ENCODE results near the gene SLC6A11. TPM values are rescaled to one million over a fixed set of nuclear protein-coding genes. Genes with fewer than 3 reads are reported as not detected.
A peak's percentile ranks its signal among the peaks of the same experiment; 100 is the strongest.

SLC6A11 gene
- polyA plus RNA-seq, 4 donors = 0.04 TPM; not detected in 3

DNA sequence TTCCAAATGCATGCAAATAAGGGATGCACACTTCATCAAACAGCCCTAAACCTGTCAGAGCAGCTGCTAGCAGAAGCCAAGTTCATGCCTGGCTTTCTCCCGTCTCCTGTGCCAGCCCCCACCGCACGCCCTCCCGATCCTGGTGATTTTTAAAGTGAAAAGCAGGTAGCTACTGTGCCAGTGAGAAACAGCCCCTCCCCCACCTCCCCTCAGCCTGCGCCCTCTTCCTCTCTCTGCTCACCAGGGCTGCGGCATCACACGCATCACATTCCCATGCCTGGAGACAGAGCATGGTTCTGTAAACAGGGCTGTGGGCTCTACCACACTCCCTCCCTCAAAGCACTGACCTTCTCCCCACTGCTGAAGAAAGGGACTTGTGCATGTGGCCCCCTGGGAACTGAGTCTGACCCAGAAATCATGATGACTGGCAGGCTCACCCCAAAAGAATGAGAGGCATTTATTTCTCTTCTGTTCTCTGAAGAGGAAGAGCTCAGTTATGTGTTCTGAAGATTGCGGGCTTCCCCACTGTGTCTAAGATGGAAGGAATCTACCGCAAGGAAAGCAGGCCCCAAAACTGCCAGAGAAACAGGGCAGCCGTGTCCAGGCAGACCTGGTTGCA, 162.0 kb downstream of the SLC6A11 start:
- FAIRE-seq = no peak
- Histone ChIP-seq H3K27ac (ENCODE audit: low read depth in 1 of 3, low read length in 2 of 3) (no peak overlapping the region), H3K9me3 (ENCODE audit: control insufficient read depth in 2 of 2, insufficient read depth in 1 of 2, low read depth in 1 of 2, low read length in 1 of 2) (no peaks in the 10 kb centered on the region), H3K36me3 (ENCODE audit: control insufficient read depth in 3 of 3, insufficient read depth in 2 of 3, low read depth in 1 of 3, low read length in 3 of 3) (no peaks in the 10 kb centered on the region), H3K4me1 (ENCODE audit: control insufficient read depth in 3 of 3, insufficient read depth in 2 of 3, low read depth in 1 of 3, low read length in 2 of 3) (no peaks in the 10 kb centered on the region), H3K4me3 (ENCODE audit: low read depth in 1 of 3, low read length in 3 of 3) (no peak overlapping the region), H3K27me3 (ENCODE audit: control insufficient read depth in 3 of 3, insufficient read depth in 3 of 3, low read length in 3 of 3) (peaks cover 0 to 5% (median 4%) of the 10 kb centered on the region in 3 donors)
- 42 to 85% (median 66%) methylated on average over 10 of the region's 10 CpGs for WGBS, 3 donors
- DNase-seq = no peak

DNA sequence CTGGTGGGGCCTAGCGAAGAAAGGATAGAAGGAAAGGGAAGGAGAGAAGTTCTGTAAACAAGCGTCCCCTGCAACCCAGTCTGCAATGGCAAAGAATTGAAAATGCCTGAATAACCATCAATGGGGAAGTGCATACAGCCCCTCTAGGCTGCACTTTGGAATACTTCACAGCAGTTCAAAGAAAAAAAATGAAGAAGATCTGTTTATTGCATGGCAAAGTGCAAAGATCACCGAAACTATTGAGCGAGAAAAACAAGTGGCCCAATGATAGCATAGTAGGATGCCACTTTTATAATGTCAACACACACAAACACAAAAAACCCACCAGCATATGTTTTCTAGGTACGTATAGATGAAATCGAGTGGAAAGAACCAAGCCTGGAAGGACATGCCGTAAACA, 162.9 kb downstream of the SLC6A11 start:
- no peaks in the 10 kb centered on the region for H3K36me3 ChIP-seq (ENCODE audit: control insufficient read depth in 3 of 3, insufficient read depth in 2 of 3, low read depth in 1 of 3, low read length in 3 of 3)
- no peaks in the 10 kb centered on the region for H3K9me3 ChIP-seq (ENCODE audit: control insufficient read depth in 2 of 2, insufficient read depth in 1 of 2, low read depth in 1 of 2, low read length in 1 of 2)
- no peak overlapping the region for H3K4me3 ChIP-seq (ENCODE audit: low read depth in 1 of 3, low read length in 3 of 3)
- WGBS, 3 donors = 62 to 86% (median 72%) methylated on average over 7 of the region's 7 CpGs
- peaks cover 0 to 4% (median 0%) of the 10 kb centered on the region in 3 donors for H3K27me3 ChIP-seq (ENCODE audit: control insufficient read depth in 3 of 3, insufficient read depth in 3 of 3, low read length in 3 of 3)
- FAIRE-seq = no peak
- H3K27ac ChIP-seq (ENCODE audit: low read depth in 1 of 3, low read length in 2 of 3) = no peak overlapping the region
- DNase-seq = no peak
- no peaks in the 10 kb centered on the region for H3K4me1 ChIP-seq (ENCODE audit: control insufficient read depth in 3 of 3, insufficient read depth in 2 of 3, low read depth in 1 of 3, low read length in 2 of 3)

DNA sequence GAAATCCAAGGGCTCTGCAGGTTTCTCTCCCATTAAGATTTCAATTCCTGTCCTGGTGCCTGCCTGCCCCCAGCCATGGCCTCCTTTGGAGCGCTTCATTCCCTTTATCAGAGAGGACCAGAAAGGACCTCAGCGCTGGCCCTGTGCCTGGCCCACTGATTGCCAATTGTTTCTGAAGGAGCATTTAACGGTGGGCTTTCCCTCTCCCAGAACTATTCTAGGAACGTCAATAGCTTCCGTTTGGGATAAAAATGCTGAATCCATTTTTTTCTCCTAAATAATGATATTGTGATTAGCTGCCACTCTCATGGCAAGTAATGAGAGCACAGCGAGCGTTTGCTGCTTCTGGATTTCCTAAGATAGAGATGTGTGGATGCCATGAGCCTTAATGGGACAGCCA, 164.3 kb downstream of the SLC6A11 start:
- 78 to 86% (median 84%) methylated on average over 7 of the region's 7 CpGs for WGBS, 3 donors
- no peaks in the 10 kb centered on the region for H3K36me3 ChIP-seq (ENCODE audit: control insufficient read depth in 3 of 3, insufficient read depth in 2 of 3, low read depth in 1 of 3, low read length in 3 of 3)
- H3K27ac ChIP-seq (ENCODE audit: low read depth in 1 of 3, low read length in 2 of 3) = no peak overlapping the region
- H3K27me3 ChIP-seq (ENCODE audit: control insufficient read depth in 3 of 3, insufficient read depth in 3 of 3, low read length in 3 of 3) = peaks cover 0 to 4% (median 0%) of the 10 kb centered on the region in 3 donors
- FAIRE-seq (no peak), DNase-seq (no peak)
- no peaks in the 10 kb centered on the region for H3K4me1 ChIP-seq (ENCODE audit: control insufficient read depth in 3 of 3, insufficient read depth in 2 of 3, low read depth in 1 of 3, low read length in 2 of 3)
- H3K4me3 ChIP-seq (ENCODE audit: low read depth in 1 of 3, low read length in 3 of 3) = no peak overlapping the region
- no peaks in the 10 kb centered on the region for H3K9me3 ChIP-seq (ENCODE audit: control insufficient read depth in 2 of 2, insufficient read depth in 1 of 2, low read depth in 1 of 2, low read length in 1 of 2)

DNA sequence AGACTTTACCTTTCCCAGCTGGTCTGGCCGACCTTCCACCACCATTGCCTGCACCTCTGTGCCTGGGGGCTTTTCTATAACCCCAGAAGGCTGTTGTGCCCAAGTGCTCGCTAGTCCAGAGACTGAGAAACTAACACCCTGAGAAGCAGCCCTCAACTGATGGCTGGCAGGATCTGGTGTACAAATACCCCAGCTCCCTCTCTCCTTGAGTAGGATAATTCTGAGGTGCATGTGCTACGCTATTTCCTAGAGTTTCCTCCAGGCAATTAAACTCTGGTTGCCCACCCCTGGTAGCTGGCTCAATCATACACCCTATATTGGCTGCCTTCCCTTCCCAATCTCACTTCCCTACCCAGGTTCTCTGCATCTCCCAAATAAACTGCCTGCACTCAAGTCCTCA, 165.0 kb downstream of the SLC6A11 start:
- H3K27me3 ChIP-seq (ENCODE audit: control insufficient read depth in 3 of 3, insufficient read depth in 3 of 3, low read length in 3 of 3) = peaks cover 0 to 4% (median 0%) of the 10 kb centered on the region in 3 donors
- DNase-seq = no peak
- H3K4me3 ChIP-seq (ENCODE audit: low read depth in 1 of 3, low read length in 3 of 3) = no peak overlapping the region
- 69 to 88% (median 88%) methylated on average over 3 of the region's 3 CpGs for WGBS, 3 donors
- no peaks in the 10 kb centered on the region for H3K9me3 ChIP-seq (ENCODE audit: control insufficient read depth in 2 of 2, insufficient read depth in 1 of 2, low read depth in 1 of 2, low read length in 1 of 2)
- H3K36me3 ChIP-seq (ENCODE audit: control insufficient read depth in 3 of 3, insufficient read depth in 2 of 3, low read depth in 1 of 3, low read length in 3 of 3) = no peaks in the 10 kb centered on the region
- no peak overlapping the region for H3K27ac ChIP-seq (ENCODE audit: low read depth in 1 of 3, low read length in 2 of 3)
- no peak for FAIRE-seq
- H3K4me1 ChIP-seq (ENCODE audit: control insufficient read depth in 3 of 3, insufficient read depth in 2 of 3, low read depth in 1 of 3, low read length in 2 of 3) = no peaks in the 10 kb centered on the region

DNA sequence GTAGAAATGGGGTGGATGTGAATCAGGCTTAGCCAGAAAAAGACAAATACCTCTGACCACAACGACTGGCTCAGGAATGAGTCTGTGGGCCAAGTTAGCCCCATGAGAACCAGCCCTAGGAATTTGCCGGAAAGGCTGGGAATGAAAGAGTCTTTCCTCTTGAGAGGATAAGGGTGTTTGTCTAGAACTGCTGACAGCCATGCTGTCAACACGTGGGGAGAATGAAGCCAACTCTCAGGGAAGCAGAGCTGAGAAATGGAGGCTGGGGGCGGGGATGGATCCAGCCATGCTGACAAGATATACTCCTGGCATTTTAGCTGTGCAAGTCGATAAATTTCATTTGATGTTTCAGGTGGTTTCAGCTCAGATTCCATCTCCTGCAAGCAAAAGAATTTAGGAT, 165.9 kb downstream of the SLC6A11 start:
- FAIRE-seq = no peak
- WGBS, 3 donors = 63 to 65% (median 65%) methylated on average over 5 of the region's 5 CpGs

DNA sequence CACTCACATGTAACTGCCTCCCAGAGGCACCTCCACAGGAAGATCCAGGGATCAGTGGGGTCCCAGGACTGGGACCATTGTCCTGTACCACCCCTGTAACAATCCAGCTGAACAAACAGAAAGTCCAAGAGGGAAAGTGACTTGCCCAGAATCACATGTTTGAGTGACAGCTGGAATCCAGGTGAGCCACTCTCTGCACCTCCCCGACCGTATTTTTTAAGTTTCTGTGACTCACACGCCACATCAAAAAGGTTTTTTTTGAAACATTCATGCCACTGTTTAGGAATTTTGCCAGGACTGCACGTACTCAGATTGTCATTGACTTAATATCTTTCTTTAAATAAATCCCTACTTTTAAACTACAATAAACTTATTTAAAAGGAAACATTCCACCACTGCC, 166.8 kb downstream of the SLC6A11 start:
- DNase-seq (no peak), FAIRE-seq (no peak)
- 2 to 8% (median 5%) methylated on average over 4 of the region's 4 CpGs for WGBS, 3 donors
- peaks cover 0 to 4% (median 0%) of the 10 kb centered on the region in 3 donors for H3K27me3 ChIP-seq (ENCODE audit: control insufficient read depth in 3 of 3, insufficient read depth in 3 of 3, low read length in 3 of 3)
- H3K4me1 ChIP-seq (ENCODE audit: control insufficient read depth in 3 of 3, insufficient read depth in 2 of 3, low read depth in 1 of 3, low read length in 2 of 3) = no peaks in the 10 kb centered on the region
- no peak overlapping the region for H3K27ac ChIP-seq (ENCODE audit: low read depth in 1 of 3, low read length in 2 of 3)
- no peaks in the 10 kb centered on the region for H3K36me3 ChIP-seq (ENCODE audit: control insufficient read depth in 3 of 3, insufficient read depth in 2 of 3, low read depth in 1 of 3, low read length in 3 of 3)
- no peak overlapping the region for H3K4me3 ChIP-seq (ENCODE audit: low read depth in 1 of 3, low read length in 3 of 3)
- no peaks in the 10 kb centered on the region for H3K9me3 ChIP-seq (ENCODE audit: control insufficient read depth in 2 of 2, insufficient read depth in 1 of 2, low read depth in 1 of 2, low read length in 1 of 2)

More for the DNA sequence above, 165.9 kb downstream of the SLC6A11 start:
- DNase-seq = no peak
- no peaks in the 10 kb centered on the region for H3K9me3 ChIP-seq (ENCODE audit: control insufficient read depth in 2 of 2, insufficient read depth in 1 of 2, low read depth in 1 of 2, low read length in 1 of 2)
- H3K4me1 ChIP-seq (ENCODE audit: control insufficient read depth in 3 of 3, insufficient read depth in 2 of 3, low read depth in 1 of 3, low read length in 2 of 3) = no peaks in the 10 kb centered on the region
- no peaks in the 10 kb centered on the region for H3K36me3 ChIP-seq (ENCODE audit: control insufficient read depth in 3 of 3, insufficient read depth in 2 of 3, low read depth in 1 of 3, low read length in 3 of 3)
- H3K27me3 ChIP-seq (ENCODE audit: control insufficient read depth in 3 of 3, insufficient read depth in 3 of 3, low read length in 3 of 3) = peaks cover 0 to 4% (median 0%) of the 10 kb centered on the region in 3 donors
- no peak overlapping the region for H3K27ac ChIP-seq (ENCODE audit: low read depth in 1 of 3, low read length in 2 of 3)
- H3K4me3 ChIP-seq (ENCODE audit: low read depth in 1 of 3, low read length in 3 of 3) = no peak overlapping the region

DNA sequence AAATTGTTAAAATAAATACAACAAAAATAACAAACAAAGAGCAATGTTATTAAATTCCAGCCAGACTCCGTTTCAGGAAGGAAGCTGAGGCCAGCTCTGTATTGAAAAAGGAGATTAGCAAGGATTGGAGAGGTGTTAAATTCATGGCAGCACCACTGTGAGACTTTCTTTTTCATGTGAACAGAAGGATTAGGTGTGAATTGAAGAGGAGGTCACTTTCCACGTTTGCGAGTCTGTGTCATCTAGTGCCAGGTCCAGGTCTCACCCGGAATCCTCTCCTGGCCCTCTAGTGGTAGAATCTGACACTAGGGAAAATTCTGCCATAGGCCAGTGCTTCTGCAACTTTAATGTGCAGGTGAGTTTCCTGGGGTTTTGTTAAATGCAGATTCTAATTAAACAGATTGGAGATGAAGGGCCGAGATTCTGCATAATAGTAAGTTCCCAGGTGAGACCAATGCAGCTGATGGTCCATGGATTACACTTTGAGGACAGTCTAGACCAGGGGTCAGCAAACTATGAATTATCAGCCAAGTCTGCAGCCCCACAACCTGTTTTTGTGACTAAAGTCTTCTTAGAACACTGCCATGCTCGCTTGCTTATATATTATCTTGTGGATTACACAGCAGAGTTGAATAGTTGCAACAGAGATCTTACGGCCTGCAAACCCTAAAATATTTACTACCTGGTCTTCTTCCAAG, 167.3 kb downstream of the SLC6A11 start:
- FAIRE-seq (no peak), DNase-seq (peak; percentile 44 to 51)
- Histone ChIP-seq H3K4me1 (ENCODE audit: control insufficient read depth in 3 of 3, insufficient read depth in 2 of 3, low read depth in 1 of 3, low read length in 2 of 3) (no peaks in the 10 kb centered on the region), H3K27ac (ENCODE audit: low read depth in 1 of 3, low read length in 2 of 3) (no peak overlapping the region), H3K36me3 (ENCODE audit: control insufficient read depth in 3 of 3, insufficient read depth in 2 of 3, low read depth in 1 of 3, low read length in 3 of 3) (no peaks in the 10 kb centered on the region), H3K9me3 (ENCODE audit: control insufficient read depth in 2 of 2, insufficient read depth in 1 of 2, low read depth in 1 of 2, low read length in 1 of 2) (no peaks in the 10 kb centered on the region), H3K4me3 (ENCODE audit: low read depth in 1 of 3, low read length in 3 of 3) (no peak overlapping the region), H3K27me3 (ENCODE audit: control insufficient read depth in 3 of 3, insufficient read depth in 3 of 3, low read length in 3 of 3) (peaks cover 0 to 4% (median 0%) of the 10 kb centered on the region in 3 donors)
- whole genome bisulfite sequencing, 3 donors = 21 to 24% (median 22%) methylated on average over 7 of the region's 7 CpGs

DNA sequence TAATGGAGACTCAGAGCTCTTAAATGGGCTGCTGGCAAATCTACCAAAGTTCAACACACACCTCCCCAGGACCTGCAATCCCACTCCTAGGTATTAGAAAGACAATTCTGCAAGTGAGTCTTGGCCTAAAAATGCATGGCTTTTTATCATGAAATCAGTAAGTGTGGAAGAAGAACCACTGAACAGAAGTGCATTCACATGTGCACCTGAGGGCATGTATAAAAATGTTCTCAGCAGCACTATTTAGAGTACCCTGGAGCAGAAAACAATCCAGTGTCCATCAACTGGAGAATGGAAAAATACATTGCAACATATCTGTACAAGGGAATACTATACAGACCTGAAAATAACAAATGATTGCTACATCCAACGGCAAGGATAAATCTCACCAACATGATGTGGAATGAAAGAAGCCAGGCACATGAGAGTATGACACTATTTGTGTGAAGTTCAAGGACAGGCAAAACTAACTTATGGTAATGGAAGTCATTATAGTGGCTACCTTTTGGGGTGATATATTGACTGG, 168.4 kb downstream of the SLC6A11 start:
- no peak for FAIRE-seq
- DNase-seq = no peak
- no peaks in the 10 kb centered on the region for H3K9me3 ChIP-seq (ENCODE audit: control insufficient read depth in 2 of 2, insufficient read depth in 1 of 2, low read depth in 1 of 2, low read length in 1 of 2)
- no peaks in the 10 kb centered on the region for H3K36me3 ChIP-seq (ENCODE audit: control insufficient read depth in 3 of 3, insufficient read depth in 2 of 3, low read depth in 1 of 3, low read length in 3 of 3)
- peaks cover 0 to 4% (median 2%) of the 10 kb centered on the region in 3 donors for H3K27me3 ChIP-seq (ENCODE audit: control insufficient read depth in 3 of 3, insufficient read depth in 3 of 3, low read length in 3 of 3)
- H3K4me3 ChIP-seq (ENCODE audit: low read depth in 1 of 3, low read length in 3 of 3) = no peak overlapping the region
- 62 to 89% (median 89%) methylated on average over 1 of the region's 1 CpG for WGBS, 3 donors
- H3K4me1 ChIP-seq (ENCODE audit: control insufficient read depth in 3 of 3, insufficient read depth in 2 of 3, low read depth in 1 of 3, low read length in 2 of 3) = no peaks in the 10 kb centered on the region
- no peak overlapping the region for H3K27ac ChIP-seq (ENCODE audit: low read depth in 1 of 3, low read length in 2 of 3)

Data from small intestine (tissue), 7 donors.